ENCODE results near the gene TTLL6.

The TTLL6 gene

GRCh38 chr17:48761114-48761513 lies 55.9 kb downstream of the TTLL6 start:
- no peak overlapping the region for H3K27ac ChIP-seq
- H3K4me1 ChIP-seq, result no peaks in the 10 kb centered on the region
- DNase-seq, result peak in 1 of 2 donors; percentile 11
- TF ChIP-seq, protein P1, sequence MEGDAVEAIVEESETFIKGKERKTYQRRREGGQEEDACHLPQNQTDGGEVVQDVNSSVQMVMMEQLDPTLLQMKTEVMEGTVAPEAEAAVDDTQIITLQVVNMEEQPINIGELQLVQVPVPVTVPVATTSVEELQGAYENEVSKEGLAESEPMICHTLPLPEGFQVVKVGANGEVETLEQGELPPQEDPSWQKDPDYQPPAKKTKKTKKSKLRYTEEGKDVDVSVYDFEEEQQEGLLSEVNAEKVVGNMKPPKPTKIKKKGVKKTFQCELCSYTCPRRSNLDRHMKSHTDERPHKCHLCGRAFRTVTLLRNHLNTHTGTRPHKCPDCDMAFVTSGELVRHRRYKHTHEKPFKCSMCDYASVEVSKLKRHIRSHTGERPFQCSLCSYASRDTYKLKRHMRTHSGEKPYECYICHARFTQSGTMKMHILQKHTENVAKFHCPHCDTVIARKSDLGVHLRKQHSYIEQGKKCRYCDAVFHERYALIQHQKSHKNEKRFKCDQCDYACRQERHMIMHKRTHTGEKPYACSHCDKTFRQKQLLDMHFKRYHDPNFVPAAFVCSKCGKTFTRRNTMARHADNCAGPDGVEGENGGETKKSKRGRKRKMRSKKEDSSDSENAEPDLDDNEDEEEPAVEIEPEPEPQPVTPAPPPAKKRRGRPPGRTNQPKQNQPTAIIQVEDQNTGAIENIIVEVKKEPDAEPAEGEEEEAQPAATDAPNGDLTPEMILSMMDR (IDR thresholded peaks at IDR 0.05), result no peak
- peaks cover 0 to 88% of the 10 kb centered on the region in 2 donors for H3K27me3 ChIP-seq
- no peak overlapping the region for H3K4me3 ChIP-seq
- H3K9me3 ChIP-seq, result no peaks in the 10 kb centered on the region
- intact Hi-C loops (cut with DNase I; ENCODE audit: low total_unique reads), result no loop called here
- H3K36me3 ChIP-seq, result no peaks in the 10 kb centered on the region

GRCh38 chr17:48760411-48760810 lies 56.6 kb downstream of the TTLL6 start:
- Histone ChIP-seq H3K4me3 (no peak overlapping the region), H3K9me3 (no peaks in the 10 kb centered on the region), H3K27me3 (peaks cover 4 to 89% of the 10 kb centered on the region in 2 donors), H3K36me3 (no peaks in the 10 kb centered on the region), H3K27ac (no peak overlapping the region), H3K4me1 (no peaks in the 10 kb centered on the region)
- TF ChIP-seq, protein P1 (IDR thresholded peaks at IDR 0.05), result no peak
- peak in 1 of 2 donors; percentile 13 for DNase-seq
- intact Hi-C loops (cut with DNase I; ENCODE audit: low total_unique reads), result no loop called here

DNA sequence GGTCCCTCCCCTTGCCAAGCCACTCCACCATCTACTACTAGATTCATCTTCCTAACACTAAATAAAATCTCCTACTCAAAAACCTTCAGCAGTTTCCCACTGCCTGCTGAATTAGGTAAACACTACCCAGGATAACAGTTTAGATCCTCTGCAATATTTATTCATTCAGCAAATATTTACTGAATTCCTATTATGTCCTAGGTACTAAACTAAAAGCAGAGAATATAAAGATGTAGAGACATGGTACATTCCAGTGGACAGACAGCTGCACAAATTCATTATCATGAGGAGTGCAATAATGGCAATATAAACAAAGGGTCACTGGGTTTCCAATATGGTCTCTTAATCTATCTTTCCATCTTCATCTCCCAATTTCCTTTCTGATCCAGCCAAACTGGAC lies 57.7 kb downstream of the TTLL6 start:
- H3K27ac ChIP-seq, result no peak overlapping the region
- intact Hi-C loops (cut with DNase I; ENCODE audit: low total_unique reads), result no loop called here
- TF ChIP-seq, protein P1 (IDR thresholded peaks at IDR 0.05), result no peak
- H3K4me1 ChIP-seq, result peaks cover 0 to 10% (median 8%) of the 10 kb centered on the region in 4 donors
- no peak for DNase-seq
- peaks cover 10 to 99% of the 10 kb centered on the region in 2 donors for H3K27me3 ChIP-seq
- H3K4me3 ChIP-seq, result no peak overlapping the region
- no peaks in the 10 kb centered on the region for H3K9me3 ChIP-seq
- H3K36me3 ChIP-seq, result no peaks in the 10 kb centered on the region

DNA sequence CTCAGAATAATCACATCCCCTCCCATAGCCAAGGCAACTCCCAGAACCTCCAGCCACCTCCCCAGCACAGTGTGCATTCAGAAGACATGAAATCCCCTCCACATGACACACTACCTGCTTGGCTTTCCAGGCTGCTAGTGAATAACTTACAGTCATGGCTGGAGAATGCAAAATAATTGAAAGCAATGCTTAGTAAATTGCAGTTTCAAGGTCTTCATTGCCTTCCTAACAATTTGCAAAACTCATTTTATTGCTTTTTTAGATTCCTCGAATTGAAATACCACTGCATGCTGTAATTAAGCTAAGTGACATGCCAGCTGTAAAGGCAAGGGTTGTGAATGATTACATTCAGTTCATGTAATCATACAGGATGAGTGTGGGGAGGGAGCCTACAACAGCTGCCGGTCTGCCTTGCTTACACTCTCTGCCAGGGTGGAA lies 59.5 kb downstream of the TTLL6 start:
- DNase-seq, result peak in 1 of 2 donors; percentile 9
- H3K27me3 ChIP-seq, result peaks cover 10 to 99% of the 10 kb centered on the region in 2 donors
- no peak overlapping the region for H3K27ac ChIP-seq
- peaks cover 0 to 19% (median 10%) of the 10 kb centered on the region in 4 donors for H3K4me1 ChIP-seq
- TF ChIP-seq, protein P1 (IDR thresholded peaks at IDR 0.05), result no peak
- no peaks in the 10 kb centered on the region for H3K9me3 ChIP-seq
- no peak overlapping the region for H3K4me3 ChIP-seq
- intact Hi-C loops (cut with DNase I; ENCODE audit: low total_unique reads), result no loop called here
- no peaks in the 10 kb centered on the region for H3K36me3 ChIP-seq

DNA sequence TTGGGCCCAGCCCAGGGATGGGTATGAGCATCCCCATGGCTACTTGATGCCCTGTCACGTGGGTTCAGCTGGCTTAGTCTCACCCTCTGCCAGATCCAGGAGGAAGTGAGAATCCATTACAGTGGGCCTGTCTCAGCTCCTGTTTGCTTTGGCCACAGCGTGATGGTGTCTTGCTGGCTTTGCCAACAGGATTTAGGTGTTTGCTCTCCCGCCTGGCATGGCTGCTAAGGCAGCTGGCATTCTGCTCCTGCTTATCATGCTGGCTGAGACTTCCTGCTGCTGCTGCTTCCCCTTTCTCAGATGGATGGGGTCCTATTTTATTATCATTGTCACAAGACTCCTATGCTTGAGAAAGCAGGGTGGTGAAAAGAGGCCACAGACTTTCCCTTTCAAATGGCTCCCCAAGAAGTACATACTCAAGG lies 60.2 kb downstream of the TTLL6 start:
- H3K27me3 ChIP-seq, result peaks cover 10 to 99% of the 10 kb centered on the region in 2 donors
- no peak for DNase-seq
- intact Hi-C loops (cut with DNase I; ENCODE audit: low total_unique reads), result no loop called here
- no peaks in the 10 kb centered on the region for H3K9me3 ChIP-seq
- no peaks in the 10 kb centered on the region for H3K36me3 ChIP-seq
- TF ChIP-seq, protein P1 (IDR thresholded peaks at IDR 0.05), result no peak
- H3K4me3 ChIP-seq, result no peak overlapping the region
- H3K4me1 ChIP-seq, result peaks cover 0 to 19% (median 10%) of the 10 kb centered on the region in 4 donors
- H3K27ac ChIP-seq, result no peak overlapping the region

DNA sequence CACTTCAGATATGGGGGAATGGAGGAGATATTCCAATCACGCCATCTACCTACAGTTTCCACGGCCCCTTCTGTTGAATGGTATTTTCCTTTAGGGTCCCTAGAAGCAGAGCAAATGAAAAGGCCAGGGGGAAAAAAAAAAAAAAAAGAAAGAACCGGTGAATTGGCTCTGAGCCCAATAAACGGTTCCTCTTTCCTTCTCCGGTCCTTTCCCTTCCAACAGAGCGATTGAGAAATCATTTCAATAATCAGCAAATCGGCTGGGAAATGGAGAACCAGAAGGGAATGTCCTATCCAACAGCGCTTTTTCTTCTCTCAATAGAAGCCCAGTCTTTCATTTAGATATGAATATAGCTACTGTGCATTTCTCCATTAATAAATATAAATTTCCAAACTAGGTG lies 61.7 kb downstream of the TTLL6 start:
- no peaks in the 10 kb centered on the region for H3K9me3 ChIP-seq
- TF ChIP-seq, protein P1 (IDR thresholded peaks at IDR 0.05), result no peak
- intact Hi-C loops (cut with DNase I; ENCODE audit: low total_unique reads), result no loop called here
- peaks cover 10 to 99% of the 10 kb centered on the region in 2 donors for H3K27me3 ChIP-seq
- H3K27ac ChIP-seq, result no peak overlapping the region
- H3K4me1 ChIP-seq, result peaks cover 0 to 19% (median 10%) of the 10 kb centered on the region in 4 donors
- H3K4me3 ChIP-seq, result no peak overlapping the region
- no peaks in the 10 kb centered on the region for H3K36me3 ChIP-seq
- no peak for DNase-seq
